Measurements from ENCODE around the gene ATP1A2.

ATP1A2 gene

GRCh38 chr1:160084771-160085321, 30.7 kb upstream of the ATP1A2 start:
- in situ Hi-C loops (cut with MboI; ENCODE audit: low sequenced_read_pairs), result no loop called here

DNA sequence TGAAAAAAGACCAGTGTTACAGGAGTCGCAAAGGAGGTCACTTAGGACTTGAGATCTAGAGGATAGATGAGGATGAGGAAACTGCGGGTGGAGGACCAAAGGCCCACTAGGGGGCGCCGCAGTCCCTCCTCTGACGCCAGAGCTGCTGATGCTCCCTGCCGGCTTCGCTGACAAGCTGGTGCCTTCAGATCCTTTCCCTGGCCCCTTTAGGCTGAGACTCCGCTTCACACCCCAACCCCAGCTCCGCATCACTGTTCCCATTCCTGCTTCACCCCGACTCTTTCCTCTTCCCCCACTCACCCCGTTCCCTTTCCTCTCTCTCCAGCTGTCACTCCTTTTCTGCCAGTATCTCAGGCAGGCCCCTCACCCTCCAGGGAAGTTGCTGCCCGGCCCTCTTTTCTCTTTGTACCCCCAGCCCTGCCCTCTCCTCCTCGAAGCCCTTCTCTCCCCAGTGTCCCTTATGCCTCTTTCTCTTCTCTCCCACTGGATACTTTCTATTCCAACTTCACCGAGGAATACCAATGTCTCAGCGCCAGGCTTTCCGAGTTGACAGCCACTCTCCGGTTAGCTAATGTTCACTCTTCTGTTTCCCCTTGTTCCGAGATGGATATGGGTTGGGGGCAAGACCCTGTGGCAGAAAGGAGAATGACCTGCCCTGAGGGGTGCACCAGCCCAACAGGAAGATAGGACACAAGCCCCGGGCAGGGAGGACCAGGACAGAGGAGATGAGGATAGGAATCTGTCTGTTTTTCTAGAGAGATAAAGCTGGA, 29.7 kb upstream of the ATP1A2 start:
- in situ Hi-C loops (cut with MboI; ENCODE audit: low sequenced_read_pairs), result no loop called here

- in situ Hi-C loops (cut with MboI; ENCODE audit: low sequenced_read_pairs), result no loop called here
Measured at GRCh38 chr1:160086456-160086892, 29.1 kb upstream of the ATP1A2 start.

DNA sequence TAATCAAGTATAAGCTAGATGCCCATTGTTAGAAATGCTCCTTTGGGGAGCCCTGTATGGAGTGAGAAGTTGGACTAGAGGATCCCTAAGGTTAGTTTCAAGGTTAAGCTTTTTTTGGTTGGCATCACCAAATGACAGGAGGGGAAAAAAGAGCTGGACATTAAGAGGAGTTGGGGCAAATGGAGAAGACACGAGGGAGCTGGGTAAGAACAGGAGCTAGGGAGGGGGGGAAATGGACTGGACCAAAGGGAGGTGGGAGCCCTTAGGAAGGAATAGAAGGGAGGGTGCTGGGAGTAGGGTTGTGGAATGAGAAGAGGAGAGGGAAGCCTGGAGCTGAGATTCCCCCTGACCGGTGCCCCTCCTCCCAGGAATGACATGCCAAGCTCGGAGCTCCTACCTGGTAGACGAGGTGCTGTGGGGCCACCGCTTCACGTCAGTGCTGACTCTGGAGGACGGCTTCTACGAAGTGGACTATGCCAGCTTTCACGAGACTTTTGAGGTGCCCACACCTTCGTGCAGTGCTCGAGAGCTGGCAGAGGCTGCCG, 28.4 kb upstream of the ATP1A2 start:
- in situ Hi-C loops (cut with MboI; ENCODE audit: low sequenced_read_pairs), result no loop called here

- in situ Hi-C loops (cut with MboI; ENCODE audit: low sequenced_read_pairs), result loop anchor here (10.0 kb wide), 2 partner anchors 165 to 285 kb away; no protein-coding TSS in a partner anchor
Measured at GRCh38 chr1:160089883-160090282, 25.7 kb upstream of the ATP1A2 start.

- in situ Hi-C loops (cut with MboI; ENCODE audit: low sequenced_read_pairs), result loop anchor here (10.0 kb wide), 2 partner anchors 164 to 284 kb away; no protein-coding TSS in a partner anchor
Measured at GRCh38 chr1:160090760-160091159, 24.8 kb upstream of the ATP1A2 start.

DNA sequence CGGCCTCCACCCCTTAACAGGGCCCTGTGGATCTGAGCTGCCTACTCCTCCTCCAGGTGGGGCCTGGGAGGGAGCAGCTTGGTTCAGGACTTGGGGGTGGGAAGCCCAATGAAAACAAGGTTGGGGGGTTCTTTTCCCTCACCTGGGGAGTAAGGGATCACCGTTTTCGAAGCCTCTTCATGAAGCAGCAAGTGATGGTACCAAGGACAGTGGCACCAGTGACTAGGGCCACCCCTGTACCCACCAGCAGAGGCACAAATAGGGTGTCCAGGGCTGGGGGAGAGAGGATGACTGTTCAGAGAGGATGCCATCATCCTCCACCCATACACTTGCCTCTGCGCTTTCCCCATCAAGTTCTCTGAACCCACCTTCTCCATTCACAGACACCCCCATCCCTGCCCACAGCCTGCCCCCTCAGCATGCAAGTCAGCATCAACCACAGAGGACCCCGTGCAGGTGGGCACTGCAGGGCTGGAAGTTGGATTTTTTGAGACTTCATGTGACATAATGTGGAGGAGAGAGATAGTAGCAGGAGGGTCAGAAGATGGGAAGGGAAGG, 23.8 kb upstream of the ATP1A2 start:
- in situ Hi-C loops (cut with MboI; ENCODE audit: low sequenced_read_pairs), result loop anchor here (10.0 kb wide), 2 partner anchors 163 to 283 kb away; no protein-coding TSS in a partner anchor

- in situ Hi-C loops (cut with MboI; ENCODE audit: low sequenced_read_pairs), result loop anchor here (10.0 kb wide), 2 partner anchors 162 to 282 kb away; no protein-coding TSS in a partner anchor
Measured at GRCh38 chr1:160092366-160093068, 23.0 kb upstream of the ATP1A2 start.

- in situ Hi-C loops (cut with MboI; ENCODE audit: low sequenced_read_pairs), result loop anchor here (10.0 kb wide), 2 partner anchors 162 to 282 kb away; no protein-coding TSS in a partner anchor
Measured at GRCh38 chr1:160093069-160093395, 22.5 kb upstream of the ATP1A2 start.

GRCh38 chr1:160093624-160094290, 21.8 kb upstream of the ATP1A2 start:
- in situ Hi-C loops (cut with MboI; ENCODE audit: low sequenced_read_pairs), result loop anchor here (10.0 kb wide), 2 partner anchors 161 to 281 kb away; no protein-coding TSS in a partner anchor

GRCh38 chr1:160094291-160094625, 21.3 kb upstream of the ATP1A2 start:
- in situ Hi-C loops (cut with MboI; ENCODE audit: low sequenced_read_pairs), result loop anchor here (10.0 kb wide), 2 partner anchors 161 to 281 kb away; no protein-coding TSS in a partner anchor

GRCh38 chr1:160094806-160095205, 20.8 kb upstream of the ATP1A2 start:
- in situ Hi-C loops (cut with MboI; ENCODE audit: low sequenced_read_pairs), result loop anchor here (10.0 kb wide), 2 partner anchors 160 to 280 kb away; no protein-coding TSS in a partner anchor

- in situ Hi-C loops (cut with MboI; ENCODE audit: low sequenced_read_pairs), result loop anchor here (10.0 kb wide), 2 partner anchors 159 to 279 kb away; no protein-coding TSS in a partner anchor
Measured at GRCh38 chr1:160095382-160096105, 20.0 kb upstream of the ATP1A2 start.

DNA sequence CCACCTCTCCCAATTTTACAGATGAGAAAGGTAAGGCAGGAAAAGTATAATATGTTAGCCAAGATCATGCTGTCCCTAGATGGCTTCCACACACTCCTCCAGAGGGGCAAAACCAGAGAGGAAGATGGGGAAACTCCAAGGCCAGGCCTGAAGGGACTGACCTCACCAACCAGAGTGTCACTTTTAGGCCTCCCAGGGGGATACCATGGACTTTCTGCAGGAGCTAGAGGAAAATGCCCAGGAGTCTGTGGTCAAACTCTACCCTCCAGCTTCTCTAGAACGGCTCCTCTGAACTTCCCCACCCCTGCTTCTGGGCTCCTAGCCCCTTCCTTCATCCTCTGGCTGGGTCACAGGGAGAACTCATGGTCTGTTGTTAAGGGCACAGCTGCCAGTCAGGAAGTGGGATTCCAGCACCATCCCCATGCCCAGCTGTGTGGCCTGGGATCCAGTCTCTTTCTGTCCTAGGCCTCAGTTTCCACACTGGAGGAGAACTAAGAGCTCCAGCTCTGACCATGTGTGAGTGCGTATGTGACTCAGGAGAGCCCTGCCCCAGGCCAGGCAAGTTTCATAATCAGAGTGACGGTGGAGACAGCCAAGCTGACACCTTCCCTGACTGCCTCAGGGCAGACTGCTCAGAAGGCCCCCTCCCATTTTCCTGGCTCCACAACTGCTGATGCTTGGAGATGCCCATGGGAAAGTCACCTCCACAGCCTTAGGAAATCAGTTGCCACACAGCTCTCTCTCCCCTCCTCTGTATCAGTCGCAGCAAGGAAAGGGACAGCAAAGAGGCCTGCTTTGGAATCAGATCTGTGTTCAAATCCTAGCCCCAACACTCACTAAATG, 19.1 kb upstream of the ATP1A2 start:
- in situ Hi-C loops (cut with MboI; ENCODE audit: low sequenced_read_pairs), result loop anchor here (10.0 kb wide), 2 partner anchors 158 to 278 kb away; no protein-coding TSS in a partner anchor

DNA sequence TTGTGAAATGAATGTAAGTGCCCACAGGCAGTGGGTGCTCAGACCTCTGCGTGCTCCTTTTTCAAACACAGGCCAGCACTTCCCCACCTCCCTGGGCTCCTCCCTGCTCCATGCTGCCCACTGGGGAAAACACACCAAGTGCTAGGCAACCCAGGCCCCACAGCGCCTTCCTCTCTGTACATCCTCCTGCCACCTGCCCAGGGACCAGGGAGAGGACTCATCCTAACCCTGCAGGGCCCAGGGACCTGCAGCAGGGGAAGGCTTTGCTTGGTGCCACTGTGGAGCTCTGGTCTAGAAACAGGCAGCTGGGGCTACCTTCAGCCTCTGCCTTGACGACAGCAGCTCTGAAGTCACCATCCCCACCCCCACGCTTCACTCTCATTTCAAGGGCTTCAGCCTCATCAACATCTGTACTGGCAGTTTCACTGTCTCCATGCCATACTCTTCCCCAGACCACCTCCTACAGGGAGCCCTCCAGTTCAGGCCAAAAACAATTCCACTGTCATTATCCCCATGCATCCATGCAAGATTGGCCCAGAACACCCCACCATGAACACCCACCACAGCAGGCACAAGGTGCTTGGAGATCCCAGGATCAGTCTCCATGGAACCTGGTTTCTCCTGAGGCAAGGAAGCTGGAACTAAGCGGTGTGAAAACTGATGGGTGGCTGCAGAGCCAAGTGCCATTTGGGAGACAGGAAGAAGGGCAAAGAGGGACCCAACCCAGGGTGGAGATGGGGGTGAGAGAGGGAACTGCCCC, 18.2 kb upstream of the ATP1A2 start:
- in situ Hi-C loops (cut with MboI; ENCODE audit: low sequenced_read_pairs), result loop anchor here (10.0 kb wide), 2 partner anchors 157 to 277 kb away; no protein-coding TSS in a partner anchor

- in situ Hi-C loops (cut with MboI; ENCODE audit: low sequenced_read_pairs), result loop anchor here (10.0 kb wide), 2 partner anchors 157 to 277 kb away; no protein-coding TSS in a partner anchor
Measured at GRCh38 chr1:160097911-160098851, 17.4 kb upstream of the ATP1A2 start, which contains the start of gene IGSF8. Gene IGSF8, minus strand, starts transcription at chr1:160098619. Its CDS starts 147 bp downstream, at chr1:160098472.

Data from HL-60/S4 (cell line).